Mesothelial cell of epicardium (in vitro differentiated cells): ENCODE data around the gene FAIM. TPM values are rescaled to one million over a fixed set of nuclear protein-coding genes. Genes with fewer than 3 reads are reported as not detected.
"Not testable (repeated sequence)": the region's sequence is repeated elsewhere in the genome, so short reads cannot be mapped to it uniquely, and the experiment has no call there.

Experiments
- DNase-seq, 2 experiments: peaks; one replicate each; pipeline ENCODE4 v3.0.0; 2021; ENCODE audit warnings: low spot score in 2 of 2; ENCODE audit not compliant: unreplicated experiment in 2 of 2
- H3K27ac Mint-ChIP-seq: 2 replicates; pipeline ENCODE4 v1.8.0; 2021; ENCODE audit warnings: mixed read lengths
- H3K27me3 Mint-ChIP-seq: 2 replicates; pipeline ENCODE4 v1.8.0; 2021; ENCODE audit warnings: low read depth, mixed read lengths
- H3K36me3 Mint-ChIP-seq: 2 replicates; pipeline ENCODE4 v1.8.0; 2021; ENCODE audit warnings: mixed read lengths
- H3K4me1 Mint-ChIP-seq: 2 replicates; pipeline ENCODE4 v1.8.0; 2021; ENCODE audit warnings: mixed read lengths
- H3K4me3 Mint-ChIP-seq: 2 replicates; pipeline ENCODE4 v1.8.0; 2021; ENCODE audit warnings: mild to moderate bottlenecking, moderate library complexity, mixed read lengths
- H3K9me3 Mint-ChIP-seq: 2 replicates; pipeline ENCODE4 v1.8.0; 2021; ENCODE audit warnings: mixed read lengths
- total RNA-seq: library from RNA; stranded (reverse); gene quantifications from 3 replicates; pipeline ENCODE4 v1.2.1, GENCODE V29; 2021
- TF ChIP-seq, protein P1 (sequence below): fragments of 200-600 bp; sonication (generic); IDR thresholded peaks from one replicate; pipeline ENCODE4 v1.5.0; 2021; ENCODE audit warnings: antibody characterized with exemption; ENCODE audit not compliant: unreplicated experiment

Gene FAIM
- total RNA-seq, 1 donor from 2014 or later = 13.7 TPM

DNA sequence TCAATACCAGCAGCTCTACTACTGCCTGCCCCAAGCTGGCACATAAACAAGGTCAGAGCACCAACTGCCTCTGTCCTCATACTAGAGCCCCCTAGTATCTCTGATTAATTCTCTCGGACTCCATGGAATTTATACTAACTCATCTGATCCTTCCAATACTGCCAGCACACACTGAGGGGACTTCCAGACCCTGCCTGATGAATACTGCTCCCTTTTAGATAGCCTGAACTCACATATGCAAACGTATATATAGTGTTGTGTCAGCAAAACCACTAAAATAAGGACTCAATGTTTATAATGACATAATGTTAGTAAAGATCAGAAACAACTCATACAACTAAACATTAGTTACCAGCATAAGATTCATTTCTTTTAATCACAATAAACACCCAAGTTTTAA, 39.5 kb upstream of the FAIM start:
- TF ChIP-seq, protein P1, sequence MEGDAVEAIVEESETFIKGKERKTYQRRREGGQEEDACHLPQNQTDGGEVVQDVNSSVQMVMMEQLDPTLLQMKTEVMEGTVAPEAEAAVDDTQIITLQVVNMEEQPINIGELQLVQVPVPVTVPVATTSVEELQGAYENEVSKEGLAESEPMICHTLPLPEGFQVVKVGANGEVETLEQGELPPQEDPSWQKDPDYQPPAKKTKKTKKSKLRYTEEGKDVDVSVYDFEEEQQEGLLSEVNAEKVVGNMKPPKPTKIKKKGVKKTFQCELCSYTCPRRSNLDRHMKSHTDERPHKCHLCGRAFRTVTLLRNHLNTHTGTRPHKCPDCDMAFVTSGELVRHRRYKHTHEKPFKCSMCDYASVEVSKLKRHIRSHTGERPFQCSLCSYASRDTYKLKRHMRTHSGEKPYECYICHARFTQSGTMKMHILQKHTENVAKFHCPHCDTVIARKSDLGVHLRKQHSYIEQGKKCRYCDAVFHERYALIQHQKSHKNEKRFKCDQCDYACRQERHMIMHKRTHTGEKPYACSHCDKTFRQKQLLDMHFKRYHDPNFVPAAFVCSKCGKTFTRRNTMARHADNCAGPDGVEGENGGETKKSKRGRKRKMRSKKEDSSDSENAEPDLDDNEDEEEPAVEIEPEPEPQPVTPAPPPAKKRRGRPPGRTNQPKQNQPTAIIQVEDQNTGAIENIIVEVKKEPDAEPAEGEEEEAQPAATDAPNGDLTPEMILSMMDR = no peak
- peaks cover 78% of the 10 kb centered on the region for H3K36me3 Mint-ChIP-seq
- peaks cover 58% of the 10 kb centered on the region for H3K9me3 Mint-ChIP-seq
- H3K4me3 Mint-ChIP-seq = no peak overlapping the region
- H3K4me1 Mint-ChIP-seq = no peaks in the 10 kb centered on the region
- H3K27ac Mint-ChIP-seq = no peak overlapping the region
- no peak for DNase-seq
- H3K27me3 Mint-ChIP-seq = no peaks in the 10 kb centered on the region

DNA sequence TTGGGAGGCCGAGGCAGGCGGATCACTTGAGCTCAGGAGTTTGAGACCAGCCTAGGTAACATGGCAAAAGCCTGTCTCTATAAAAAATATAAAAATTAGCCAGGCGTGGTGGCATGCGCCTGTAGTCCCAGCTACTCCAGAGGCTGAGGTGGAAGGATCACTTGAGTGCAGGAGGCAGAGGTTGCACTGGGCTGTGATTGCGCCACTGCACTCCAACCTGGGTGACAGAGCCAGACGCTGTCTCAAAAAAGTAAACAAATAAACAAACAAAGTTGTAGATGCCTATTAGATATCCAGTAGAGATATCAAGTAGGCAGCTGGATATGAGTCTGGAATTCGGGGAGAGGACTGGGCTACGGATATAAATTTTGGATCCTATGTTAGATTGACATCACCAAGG, 38.9 kb upstream of the FAIM start:
- H3K9me3 Mint-ChIP-seq = peaks cover 53% of the 10 kb centered on the region
- not testable (repeated sequence) for H3K27ac Mint-ChIP-seq, H3K27me3 Mint-ChIP-seq, DNase-seq, H3K4me1 Mint-ChIP-seq, H3K4me3 Mint-ChIP-seq
- H3K36me3 Mint-ChIP-seq = peaks cover 78% of the 10 kb centered on the region

DNA sequence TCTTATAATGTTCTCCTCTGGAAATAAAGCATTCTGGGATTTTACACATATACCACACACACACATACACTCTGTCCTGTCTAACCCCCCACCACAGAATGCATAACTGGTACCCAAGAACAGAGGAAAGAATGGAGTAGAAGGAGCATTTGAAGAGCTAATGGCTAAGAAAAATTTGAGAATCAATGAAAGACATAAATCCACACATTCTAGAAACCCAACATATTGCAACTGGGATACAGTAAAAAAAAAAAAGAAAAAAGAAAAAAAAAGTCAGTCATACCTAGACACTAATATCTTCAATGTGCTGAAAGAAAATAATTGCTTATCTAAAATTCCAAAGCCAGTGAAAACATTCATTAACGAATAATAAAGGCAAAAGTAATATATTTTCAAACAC, 35.4 kb upstream of the FAIM start:
- TF ChIP-seq, protein P1 = no peak
- Mint-ChIP-seq H3K4me3 (no peak overlapping the region), H3K27me3 (no peaks in the 10 kb centered on the region), H3K36me3 (peaks cover 71% of the 10 kb centered on the region), H3K9me3 (peaks cover 44% of the 10 kb centered on the region), H3K4me1 (no peaks in the 10 kb centered on the region), H3K27ac (no peak overlapping the region)
- no peak for DNase-seq

DNA sequence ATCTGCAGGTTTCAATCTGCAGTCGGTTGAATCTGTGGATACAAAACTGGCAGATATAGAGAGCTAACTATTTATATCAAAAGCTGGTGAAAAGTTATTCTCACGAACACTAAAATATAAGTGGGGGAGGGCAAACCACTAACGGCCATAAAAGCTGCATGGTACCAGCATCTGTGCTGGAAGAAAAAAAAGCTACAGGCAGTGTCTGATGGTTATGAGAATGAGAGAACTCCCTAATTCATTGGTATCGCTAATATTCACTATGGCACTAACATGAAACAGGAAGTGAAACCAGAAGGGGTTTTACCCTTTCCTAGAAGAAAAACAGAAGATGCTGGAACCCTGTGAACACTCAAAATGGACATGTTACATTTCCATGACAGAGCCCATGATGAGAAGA, 30.4 kb upstream of the FAIM start:
- DNase-seq = no peak
- peak overlapping the region; percentile 44 for H3K27ac Mint-ChIP-seq
- no peaks in the 10 kb centered on the region for H3K4me1 Mint-ChIP-seq
- H3K9me3 Mint-ChIP-seq = peaks cover 36% of the 10 kb centered on the region
- no peaks in the 10 kb centered on the region for H3K27me3 Mint-ChIP-seq
- no peak overlapping the region for H3K4me3 Mint-ChIP-seq
- TF ChIP-seq, protein P1 = no peak
- H3K36me3 Mint-ChIP-seq = peaks cover 60% of the 10 kb centered on the region

DNA sequence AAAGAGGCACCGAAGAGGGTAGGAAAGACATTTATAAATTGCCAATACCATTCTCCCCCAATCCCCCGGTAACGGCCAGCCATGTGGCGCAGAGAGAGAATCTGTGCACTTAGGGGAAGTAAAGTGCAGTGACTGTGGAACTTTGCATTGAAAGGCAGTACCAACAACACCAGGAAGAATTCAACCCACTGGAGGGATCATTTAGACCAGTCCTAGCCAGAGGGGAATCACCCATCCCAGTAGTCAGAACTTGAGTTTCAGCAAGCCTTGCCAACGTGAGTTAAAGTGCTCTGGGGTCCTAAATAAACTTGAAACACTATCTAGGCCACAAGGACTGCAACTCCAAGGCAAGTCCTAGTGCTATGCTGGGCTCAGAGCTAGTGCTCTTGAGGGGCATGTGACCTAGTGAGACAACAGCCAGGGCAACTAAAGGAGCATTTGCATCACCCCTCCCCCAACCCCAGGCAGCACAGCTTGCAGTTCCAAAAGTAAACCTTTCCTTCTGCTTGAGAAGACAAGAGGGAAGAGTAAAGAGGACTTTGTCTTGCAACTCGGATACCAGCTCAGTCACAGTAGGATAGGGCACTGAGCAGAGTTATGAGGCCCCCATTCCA, 29.5 kb upstream of the FAIM start:
- no peak for DNase-seq
- no peak overlapping the region for H3K27ac Mint-ChIP-seq
- peaks cover 33% of the 10 kb centered on the region for H3K9me3 Mint-ChIP-seq
- TF ChIP-seq, protein P1 = no peak
- H3K36me3 Mint-ChIP-seq = peaks cover 60% of the 10 kb centered on the region
- H3K4me3 Mint-ChIP-seq = no peak overlapping the region
- H3K27me3 Mint-ChIP-seq = no peaks in the 10 kb centered on the region
- H3K4me1 Mint-ChIP-seq = no peaks in the 10 kb centered on the region

DNA sequence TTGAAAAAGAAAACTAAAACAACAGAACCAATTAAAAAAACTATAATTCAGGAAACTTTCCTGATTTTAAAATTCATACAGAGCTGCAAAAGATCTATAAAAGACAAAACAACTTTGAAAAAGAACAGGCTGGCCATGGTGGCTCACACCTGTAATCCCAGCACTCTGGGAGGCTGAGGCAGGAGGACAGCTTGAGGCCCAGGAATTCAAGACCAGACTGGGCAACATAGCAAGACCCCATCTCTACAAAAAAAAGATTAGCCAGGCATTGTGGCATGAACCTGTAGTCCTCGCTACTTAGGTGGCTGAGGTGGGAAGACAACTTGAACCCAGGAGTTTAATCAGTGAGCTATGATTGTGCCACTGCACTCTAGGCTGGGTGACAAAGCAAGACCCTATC, 21.2 kb upstream of the FAIM start:
- TF ChIP-seq, protein P1 = no peak
- peaks cover 58% of the 10 kb centered on the region for H3K36me3 Mint-ChIP-seq
- H3K27me3 Mint-ChIP-seq = no peaks in the 10 kb centered on the region
- H3K4me3 Mint-ChIP-seq = no peak overlapping the region
- no peak for DNase-seq
- peaks cover 7% of the 10 kb centered on the region for H3K4me1 Mint-ChIP-seq
- H3K9me3 Mint-ChIP-seq = peaks cover 34% of the 10 kb centered on the region
- no peak overlapping the region for H3K27ac Mint-ChIP-seq
